Measurements from ENCODE around the gene PIAS4. TPM values are rescaled to one million over a fixed set of nuclear protein-coding genes. Genes with fewer than 3 reads are reported as not detected.

PIAS4 gene
- polyA plus RNA-seq, 1 donor (not counting 4 experiments of a cell fraction or from before 2014, with no cell fraction given), result 7.5 TPM

DNA sequence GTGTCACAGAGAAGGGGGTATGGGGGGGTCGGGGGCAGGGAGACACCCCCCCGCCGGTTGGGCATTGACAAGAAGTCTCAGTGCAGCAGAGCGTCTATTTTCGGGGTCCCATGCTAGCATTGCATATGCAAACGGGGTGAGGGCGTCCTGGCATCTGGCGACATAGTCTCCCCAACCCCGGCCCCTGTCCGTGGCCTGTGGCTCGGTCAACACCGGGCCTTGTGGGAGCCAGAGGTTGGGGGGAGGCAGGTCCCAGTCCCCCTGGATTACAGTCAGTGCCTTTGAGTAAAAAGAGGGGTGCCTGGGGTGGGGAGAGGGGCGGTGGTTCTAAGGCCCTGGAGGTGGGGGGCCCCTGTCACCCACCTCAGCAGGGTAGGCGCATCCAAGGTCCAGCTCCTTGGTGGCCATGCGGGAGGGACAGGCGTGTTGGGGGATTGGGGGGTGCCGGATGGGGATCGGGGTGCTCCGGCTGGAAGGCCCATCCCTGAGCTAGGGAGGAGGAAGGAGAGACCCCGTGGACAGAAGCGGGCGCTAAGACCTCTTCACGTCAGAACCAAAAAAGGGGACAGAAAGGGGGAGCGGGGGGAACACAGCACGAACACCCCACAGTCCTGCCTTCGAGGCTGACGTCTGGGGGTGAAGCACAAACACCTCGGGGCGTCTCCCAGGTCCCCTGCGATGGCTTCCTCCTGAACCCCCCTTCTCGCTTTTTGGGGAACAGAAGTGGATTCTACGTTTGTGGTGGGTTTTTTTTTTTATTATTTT lies 38.2 kb downstream of the PIAS4 start:
- H4K20me1 ChIP-seq (ENCODE audit: control insufficient read depth, extremely low read depth, insufficient read depth, low read length), result peaks cover 26% of the 10 kb centered on the region
- FAIRE-seq, result no peak
- DNase-seq (ENCODE audit: low read depth, low spot score), result no peak
- no peaks in the 10 kb centered on the region for H3K9me1 ChIP-seq (ENCODE audit: control insufficient read depth, extremely low read depth, insufficient read depth, low read length)
- H3K79me2 ChIP-seq (ENCODE audit: control insufficient read depth, insufficient read depth, low read length), result peaks cover 53% of the 10 kb centered on the region
- dilution Hi-C loops (cut with MboI; ENCODE audit: extremely low pct_ligation_motif_present, low sequenced_read_pairs), result no loop called here
- H3K9ac ChIP-seq (ENCODE audit: control insufficient read depth, extremely low read depth, insufficient read depth, low read length), result no peak overlapping the region
- H3K9me3 ChIP-seq (ENCODE audit: control insufficient read depth, low read depth, low read length), result no peaks in the 10 kb centered on the region
- no peak overlapping the region for H3K27ac ChIP-seq (ENCODE audit: control insufficient read depth, insufficient read depth, low read length)
- no peak overlapping the region for H3K4me3 ChIP-seq (ENCODE audit: control insufficient read depth in 2 of 3, extremely low read depth in 1 of 3, insufficient read depth in 2 of 3, low read depth in 1 of 3, low read length in 3 of 3)
- H3K27me3 ChIP-seq (ENCODE audit: control insufficient read depth, extremely low read depth, insufficient read depth, low read length), result no peaks in the 10 kb centered on the region
- no peak overlapping the region for H2AFZ ChIP-seq (ENCODE audit: control insufficient read depth, low read length)
- H3K4me1 ChIP-seq (ENCODE audit: control insufficient read depth, extremely low read depth, insufficient read depth, low read length), result no peaks in the 10 kb centered on the region
- H3K36me3 ChIP-seq (ENCODE audit: control insufficient read depth in 2 of 2, extremely low read depth in 1 of 2, insufficient read depth in 2 of 2, low read length in 2 of 2), result peaks cover 15 to 22% of the 10 kb centered on the region in 2 experiments
- H3K4me2 ChIP-seq (ENCODE audit: control insufficient read depth, extremely low read depth, insufficient read depth, low read depth, low read length), result no peak overlapping the region
- TF ChIP-seq, protein P1, sequence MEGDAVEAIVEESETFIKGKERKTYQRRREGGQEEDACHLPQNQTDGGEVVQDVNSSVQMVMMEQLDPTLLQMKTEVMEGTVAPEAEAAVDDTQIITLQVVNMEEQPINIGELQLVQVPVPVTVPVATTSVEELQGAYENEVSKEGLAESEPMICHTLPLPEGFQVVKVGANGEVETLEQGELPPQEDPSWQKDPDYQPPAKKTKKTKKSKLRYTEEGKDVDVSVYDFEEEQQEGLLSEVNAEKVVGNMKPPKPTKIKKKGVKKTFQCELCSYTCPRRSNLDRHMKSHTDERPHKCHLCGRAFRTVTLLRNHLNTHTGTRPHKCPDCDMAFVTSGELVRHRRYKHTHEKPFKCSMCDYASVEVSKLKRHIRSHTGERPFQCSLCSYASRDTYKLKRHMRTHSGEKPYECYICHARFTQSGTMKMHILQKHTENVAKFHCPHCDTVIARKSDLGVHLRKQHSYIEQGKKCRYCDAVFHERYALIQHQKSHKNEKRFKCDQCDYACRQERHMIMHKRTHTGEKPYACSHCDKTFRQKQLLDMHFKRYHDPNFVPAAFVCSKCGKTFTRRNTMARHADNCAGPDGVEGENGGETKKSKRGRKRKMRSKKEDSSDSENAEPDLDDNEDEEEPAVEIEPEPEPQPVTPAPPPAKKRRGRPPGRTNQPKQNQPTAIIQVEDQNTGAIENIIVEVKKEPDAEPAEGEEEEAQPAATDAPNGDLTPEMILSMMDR (optimal IDR thresholded peaks at IDR 0.05 in 1 of 3, IDR thresholded peaks at IDR 0.05 in 1 of 3, conservative IDR thresholded peaks at IDR 0.05 in 1 of 3; ENCODE audit: extremely low read depth in 1 of 3, insufficient read depth in 2 of 3, low read length in 3 of 3), result no peak
- no peak for TF ChIP-seq EZH2 (IDR thresholded peaks at IDR 0.05; ENCODE audit: low read length)

DNA sequence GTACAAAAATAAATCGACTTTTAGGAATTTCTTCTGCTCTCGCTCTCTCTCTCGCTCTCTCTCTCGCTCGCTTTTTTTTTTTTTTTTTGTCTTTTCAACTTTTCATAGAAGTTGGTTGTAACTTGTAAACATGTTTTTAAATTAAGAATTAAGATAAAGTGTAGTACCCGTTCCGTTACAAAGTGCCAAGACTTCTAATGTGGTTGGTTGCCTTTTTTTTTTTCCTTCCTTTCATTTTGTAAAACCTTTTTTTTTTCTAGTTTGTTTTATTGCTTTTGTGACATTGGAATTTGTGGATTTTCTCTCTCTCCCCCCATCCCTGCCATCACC lies 38.8 kb downstream of the PIAS4 start:
- DNase-seq (ENCODE audit: low read depth, low spot score) (no peak), FAIRE-seq (no peak)
- Histone ChIP-seq H3K27ac (ENCODE audit: control insufficient read depth, insufficient read depth, low read length) (no peak overlapping the region), H3K27me3 (ENCODE audit: control insufficient read depth, extremely low read depth, insufficient read depth, low read length) (no peaks in the 10 kb centered on the region), H3K9me3 (ENCODE audit: control insufficient read depth, low read depth, low read length) (no peaks in the 10 kb centered on the region), H3K9ac (ENCODE audit: control insufficient read depth, extremely low read depth, insufficient read depth, low read length) (no peak overlapping the region), H3K4me2 (ENCODE audit: control insufficient read depth, extremely low read depth, insufficient read depth, low read depth, low read length) (no peak overlapping the region), H2AFZ (ENCODE audit: control insufficient read depth, low read length) (no peak overlapping the region), H3K79me2 (ENCODE audit: control insufficient read depth, insufficient read depth, low read length) (peaks cover 57% of the 10 kb centered on the region), H3K9me1 (ENCODE audit: control insufficient read depth, extremely low read depth, insufficient read depth, low read length) (no peaks in the 10 kb centered on the region), H4K20me1 (ENCODE audit: control insufficient read depth, extremely low read depth, insufficient read depth, low read length) (peaks cover 30% of the 10 kb centered on the region), H3K4me3 (ENCODE audit: control insufficient read depth in 2 of 3, extremely low read depth in 1 of 3, insufficient read depth in 2 of 3, low read depth in 1 of 3, low read length in 3 of 3) (no peak overlapping the region), H3K4me1 (ENCODE audit: control insufficient read depth, extremely low read depth, insufficient read depth, low read length) (peaks cover 2% of the 10 kb centered on the region), H3K36me3 (ENCODE audit: control insufficient read depth in 2 of 2, extremely low read depth in 1 of 2, insufficient read depth in 2 of 2, low read length in 2 of 2) (peaks cover 19 to 24% of the 10 kb centered on the region in 2 experiments)
- TF ChIP-seq, protein P1 (optimal IDR thresholded peaks at IDR 0.05 in 1 of 3, IDR thresholded peaks at IDR 0.05 in 1 of 3, conservative IDR thresholded peaks at IDR 0.05 in 1 of 3; ENCODE audit: extremely low read depth in 1 of 3, insufficient read depth in 2 of 3, low read length in 3 of 3), result no peak
- no peak for TF ChIP-seq EZH2 (IDR thresholded peaks at IDR 0.05; ENCODE audit: low read length)
- dilution Hi-C loops (cut with MboI; ENCODE audit: extremely low pct_ligation_motif_present, low sequenced_read_pairs), result no loop called here
